Duodenal mucosa (tissue), 2 donors: ENCODE measurements around the gene ARHGEF6.
"Not testable (repeated sequence)": the region's sequence is repeated elsewhere in the genome, so short reads cannot be mapped to it uniquely, and the experiment has no call there.

ENCODE experiments used
- H3K27ac ChIP-seq: one replicate; pipeline ENCODE4 v1.7.0; 2013; ENCODE audit warnings: low read depth, low read length
- H3K27me3 ChIP-seq, 2 donors: one replicate each; pipeline ENCODE4 v1.7.0; 2013; ENCODE audit warnings: low read length in 2 of 2, control low read depth in 1 of 2; ENCODE audit not compliant: insufficient read depth in 2 of 2, control insufficient read depth in 1 of 2
- H3K36me3 ChIP-seq, 2 donors: one replicate each; pipeline ENCODE4 v1.7.0; 2013; ENCODE audit warnings: low read length in 2 of 2, control low read depth in 1 of 2; ENCODE audit not compliant: insufficient read depth in 2 of 2, control insufficient read depth in 1 of 2
- H3K4me1 ChIP-seq, 2 donors: one replicate each; pipeline ENCODE4 v1.7.0; 2013; ENCODE audit warnings: low read length in 2 of 2, control low read depth in 1 of 2; ENCODE audit not compliant: insufficient read depth in 2 of 2, control insufficient read depth in 1 of 2
- H3K4me3 ChIP-seq, 2 donors: one replicate each; pipeline ENCODE4 v1.7.0; 2013; ENCODE audit warnings: low read length in 2 of 2, low read depth in 1 of 2
- H3K9ac ChIP-seq, 2 donors: one replicate each; pipeline ENCODE4 v1.7.0; 2013; ENCODE audit warnings: low read length in 2 of 2, low read depth in 1 of 2
- H3K9me3 ChIP-seq, 2 donors: one replicate each; pipeline ENCODE4 v1.7.0; 2013; ENCODE audit warnings: low read length in 2 of 2, control low read depth in 1 of 2; ENCODE audit not compliant: control insufficient read depth in 1 of 2

The ARHGEF6 gene

DNA sequence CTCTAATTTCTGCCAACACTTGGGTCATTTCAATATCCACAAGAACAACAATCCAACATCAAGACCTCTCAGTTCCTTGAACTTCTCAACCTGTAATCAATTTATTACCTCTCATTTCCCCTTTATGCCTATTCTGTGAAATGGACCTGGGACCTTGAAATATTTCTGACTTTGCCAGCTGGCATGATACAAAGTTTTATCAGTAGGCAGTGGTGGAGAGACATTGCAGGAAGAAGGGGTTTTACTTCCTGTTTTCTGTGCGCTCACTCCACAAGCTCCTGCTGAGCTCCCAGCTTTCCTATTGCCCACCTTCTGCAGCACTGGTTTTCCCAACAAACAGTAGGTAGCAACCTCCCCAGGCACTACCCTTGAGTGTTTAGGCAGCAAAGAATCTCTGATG is 3.5 kb upstream of the ARHGEF6 start:
- peaks cover 0 to 5% of the 10 kb centered on the region in 2 donors for H3K4me1 ChIP-seq
- H3K27me3 ChIP-seq = no peaks in the 10 kb centered on the region
- H3K27ac ChIP-seq = no peak overlapping the region
- no peaks in the 10 kb centered on the region for H3K36me3 ChIP-seq
- H3K4me3 ChIP-seq = no peak overlapping the region
- no peaks in the 10 kb centered on the region for H3K9me3 ChIP-seq
- no peak overlapping the region for H3K9ac ChIP-seq

- Histone ChIP-seq H3K4me1 (peaks cover 0 to 5% of the 10 kb centered on the region in 2 donors), H3K27ac (no peak overlapping the region), H3K9me3 (no peaks in the 10 kb centered on the region), H3K4me3 (no peak overlapping the region), H3K36me3 (no peaks in the 10 kb centered on the region), H3K9ac (no peak overlapping the region), H3K27me3 (no peaks in the 10 kb centered on the region)
Measured at GRCh38 chrX:136783159-136783558, 2.4 kb upstream of the ARHGEF6 start.

- H3K9ac ChIP-seq = no peak overlapping the region
- no peaks in the 10 kb centered on the region for H3K36me3 ChIP-seq
- H3K4me1 ChIP-seq = peaks cover 0 to 8% of the 10 kb centered on the region in 2 donors
- no peak overlapping the region for H3K27ac ChIP-seq
- peak overlapping the region; percentile 57 to 63 for H3K4me3 ChIP-seq
- H3K9me3 ChIP-seq = no peaks in the 10 kb centered on the region
- H3K27me3 ChIP-seq = no peaks in the 10 kb centered on the region
Measured at GRCh38 chrX:136781180-136781797, 557 bp upstream of the ARHGEF6 start.

DNA sequence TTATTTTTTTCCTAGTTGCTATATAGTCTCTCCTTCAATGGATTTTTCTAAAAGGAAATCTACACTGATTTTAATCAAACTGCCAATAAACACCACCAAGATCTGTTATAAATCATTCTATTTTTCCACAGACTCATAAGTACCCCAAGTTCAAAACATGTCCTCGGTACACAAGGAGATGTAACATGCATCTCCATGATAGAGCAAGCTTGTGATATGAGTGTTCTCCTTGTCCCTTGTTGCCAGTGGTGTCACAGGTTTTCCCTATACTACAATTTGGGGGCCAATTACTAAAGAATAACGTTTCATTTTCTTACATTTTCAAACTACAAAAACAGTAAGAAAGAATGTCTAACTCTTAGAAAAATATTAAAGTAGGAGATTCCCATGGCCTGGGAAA is 491 bp downstream of the ARHGEF6 start:
- no peaks in the 10 kb centered on the region for H3K9me3 ChIP-seq
- peak overlapping the region; percentile 44 to 47 for H3K9ac ChIP-seq
- peak overlapping the region; percentile 57 to 63 for H3K4me3 ChIP-seq
- no peaks in the 10 kb centered on the region for H3K27me3 ChIP-seq
- H3K36me3 ChIP-seq = no peaks in the 10 kb centered on the region
- H3K4me1 ChIP-seq = peaks cover 0 to 8% of the 10 kb centered on the region in 2 donors
- H3K27ac ChIP-seq = peak overlapping the region; percentile 56

GRCh38 chrX:136779346-136779781 is 1.4 kb downstream of the ARHGEF6 start:
- peak overlapping the region; percentile 57 to 63 for H3K4me3 ChIP-seq
- no peaks in the 10 kb centered on the region for H3K27me3 ChIP-seq
- H3K9me3 ChIP-seq = no peaks in the 10 kb centered on the region
- no peaks in the 10 kb centered on the region for H3K36me3 ChIP-seq
- H3K9ac ChIP-seq = no peak overlapping the region
- H3K27ac ChIP-seq = peak overlapping the region; percentile 0
- H3K4me1 ChIP-seq = peaks cover 0 to 8% of the 10 kb centered on the region in 2 donors

- Histone ChIP-seq H3K9me3 (no peaks in the 10 kb centered on the region), H3K27me3 (no peaks in the 10 kb centered on the region), H3K9ac (no peak overlapping the region), H3K36me3 (no peaks in the 10 kb centered on the region), H3K4me3 (no peak overlapping the region), H3K27ac (peak overlapping the region; percentile 0), H3K4me1 (peaks cover 0 to 6% of the 10 kb centered on the region in 2 donors)
Measured at GRCh38 chrX:136778916-136779315, 1.8 kb downstream of the ARHGEF6 start.

DNA sequence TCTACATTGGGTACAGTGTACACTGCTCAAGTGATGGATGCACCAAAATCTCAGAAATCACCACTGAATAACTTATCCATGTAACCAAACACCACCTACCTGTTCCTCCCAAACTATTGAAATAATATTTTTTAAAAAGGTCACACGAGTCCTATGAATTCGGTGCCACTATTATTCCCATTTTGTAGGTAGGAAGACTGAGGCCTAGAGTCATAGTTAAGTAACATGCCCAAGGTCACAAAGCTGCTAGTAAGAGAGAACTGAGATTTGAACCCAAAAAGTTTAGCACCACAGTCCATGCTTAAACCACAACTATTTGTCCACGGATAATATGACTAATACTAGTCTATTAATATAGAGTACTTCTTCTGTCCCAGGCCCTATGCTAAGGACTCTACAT is 2.7 kb downstream of the ARHGEF6 start:
- H3K4me3 ChIP-seq = no peak overlapping the region
- no peak overlapping the region for H3K9ac ChIP-seq
- peaks cover 0 to 5% of the 10 kb centered on the region in 2 donors for H3K4me1 ChIP-seq
- H3K36me3 ChIP-seq = no peaks in the 10 kb centered on the region
- H3K9me3 ChIP-seq = no peaks in the 10 kb centered on the region
- H3K27ac ChIP-seq = no peak overlapping the region
- no peaks in the 10 kb centered on the region for H3K27me3 ChIP-seq

- H3K9ac ChIP-seq = no peak overlapping the region
- peaks cover under 1 to 5% of the 10 kb centered on the region in 2 donors for H3K4me1 ChIP-seq
- H3K36me3 ChIP-seq = no peaks in the 10 kb centered on the region
- no peaks in the 10 kb centered on the region for H3K27me3 ChIP-seq
- no peak overlapping the region for H3K4me3 ChIP-seq
- no peak overlapping the region for H3K27ac ChIP-seq
- no peaks in the 10 kb centered on the region for H3K9me3 ChIP-seq
Measured at GRCh38 chrX:136773648-136774047, 7.1 kb downstream of the ARHGEF6 start.

- not testable (repeated sequence) for H3K36me3 ChIP-seq, H3K27me3 ChIP-seq, H3K4me1 ChIP-seq, H3K4me3 ChIP-seq, H3K9me3 ChIP-seq, H3K27ac ChIP-seq, H3K9ac ChIP-seq
Measured at GRCh38 chrX:136771869-136772268, 8.9 kb downstream of the ARHGEF6 start.

DNA sequence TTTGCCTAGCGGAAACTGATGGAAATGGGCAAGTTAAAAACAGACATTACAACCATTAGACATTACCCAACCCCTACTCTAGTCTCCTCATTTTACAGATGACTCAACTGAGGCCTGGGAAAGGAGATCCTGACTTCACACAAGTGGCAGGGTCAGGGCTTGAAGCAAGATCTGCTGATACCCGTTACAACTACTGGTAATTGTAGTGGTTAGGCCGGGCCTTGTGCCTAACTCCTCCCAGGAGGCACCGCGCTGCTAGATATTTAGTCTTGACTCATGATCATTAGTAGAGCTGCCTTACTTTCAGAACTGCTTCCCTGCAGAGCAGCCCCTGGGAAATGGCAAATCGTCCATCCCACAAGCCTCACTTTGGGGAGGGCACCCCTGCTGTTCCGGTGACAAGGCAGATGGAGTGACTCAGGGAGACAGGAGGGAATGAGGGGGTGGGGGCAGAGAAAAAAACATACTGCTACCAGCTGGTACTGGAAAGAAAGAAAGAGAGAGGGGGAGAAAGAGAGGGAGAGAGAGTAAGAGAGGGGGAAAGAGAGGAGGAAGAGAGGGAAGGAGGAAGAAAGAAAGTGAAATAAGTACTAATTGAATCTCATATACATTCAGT is 12.2 kb downstream of the ARHGEF6 start:
- Histone ChIP-seq H3K27ac (peak overlapping the region; percentile 10), H3K4me1 (peaks cover 2 to 8% of the 10 kb centered on the region in 2 donors), H3K9me3 (no peaks in the 10 kb centered on the region), H3K27me3 (no peaks in the 10 kb centered on the region), H3K9ac (no peak overlapping the region), H3K4me3 (peak overlapping the region in 1 of 2 donors; percentile 61), H3K36me3 (no peaks in the 10 kb centered on the region)
